ENCODE data around the gene DUOX1. TPM values are rescaled to one million over a fixed set of nuclear protein-coding genes. Genes with fewer than 3 reads are reported as not detected.
"Not testable (repeated sequence)": the region's sequence is repeated elsewhere in the genome, so short reads cannot be mapped to it uniquely, and the experiment has no call there.

The DUOX1 gene
- total RNA-seq = not detected in 2 replicates
- long read RNA-seq, partial matches to known transcripts = 0 of 7 reads
- long read RNA-seq, other reads (novel, unspliced or antisense) = 7 of 7 reads

GRCh38 chr15:45129651-45130129 is at the start of gene DUOX1, which contains the start of gene DUOXA1:
Gene DUOX1, plus strand, starts transcription at chr15:45129994. Its CDS starts 1,973 bp downstream, at chr15:45131967.
Gene DUOXA1, minus strand, starts transcription at chr15:45129879. Its CDS starts 6,865 bp downstream, at chr15:45123014.
- peaks cover 12% of the 10 kb centered on the region for H3K4me1 Mint-ChIP-seq
- peaks cover 100% of the 10 kb centered on the region for H3K27me3 Mint-ChIP-seq (ENCODE audit: low read depth)
- no peak for DNase-seq (ENCODE audit: low read depth, low spot score)
- no peaks in the 10 kb centered on the region for H3K9me3 Mint-ChIP-seq
- no peaks in the 10 kb centered on the region for H3K36me3 Mint-ChIP-seq (ENCODE audit: low read depth)
- H3K27ac Mint-ChIP-seq (ENCODE audit: unreplicated experiment) = no peak within 1 kb of the TSS
- TF ChIP-seq CTCF (conservative IDR thresholded peaks at IDR 0.05) = no peak
- peak within 1 kb of the TSS; percentile 19 for H3K4me3 Mint-ChIP-seq

GRCh38 chr15:45080593-45080992 is 49.2 kb upstream of the DUOX1 start:
- not testable (repeated sequence) for H3K4me3 Mint-ChIP-seq; H3K4me1 Mint-ChIP-seq; H3K36me3 Mint-ChIP-seq (ENCODE audit: low read depth); DNase-seq (ENCODE audit: low read depth, low spot score); H3K9me3 Mint-ChIP-seq; H3K27ac Mint-ChIP-seq (ENCODE audit: unreplicated experiment)
- H3K27me3 Mint-ChIP-seq (ENCODE audit: low read depth) = peaks cover 12% of the 10 kb centered on the region

GRCh38 chr15:45082412-45082811 is 47.4 kb upstream of the DUOX1 start:
- not testable (repeated sequence) for H3K4me1 Mint-ChIP-seq; H3K36me3 Mint-ChIP-seq (ENCODE audit: low read depth); DNase-seq (ENCODE audit: low read depth, low spot score); H3K27ac Mint-ChIP-seq (ENCODE audit: unreplicated experiment); H3K4me3 Mint-ChIP-seq; H3K9me3 Mint-ChIP-seq
- peaks cover 17% of the 10 kb centered on the region for H3K27me3 Mint-ChIP-seq (ENCODE audit: low read depth)

GRCh38 chr15:45083223-45083622 is 46.6 kb upstream of the DUOX1 start:
- peaks cover 22% of the 10 kb centered on the region for H3K27me3 Mint-ChIP-seq (ENCODE audit: low read depth)
- no peaks in the 10 kb centered on the region for H3K36me3 Mint-ChIP-seq (ENCODE audit: low read depth)
- no peaks in the 10 kb centered on the region for H3K9me3 Mint-ChIP-seq
- H3K4me1 Mint-ChIP-seq = no peaks in the 10 kb centered on the region
- no peak overlapping the region for H3K4me3 Mint-ChIP-seq
- TF ChIP-seq CTCF (conservative IDR thresholded peaks at IDR 0.05) = no peak
- DNase-seq (ENCODE audit: low read depth, low spot score) = no peak
- no peak overlapping the region for H3K27ac Mint-ChIP-seq (ENCODE audit: unreplicated experiment)

- Mint-ChIP-seq H3K36me3 (ENCODE audit: low read depth) (no peaks in the 10 kb centered on the region), H3K27me3 (ENCODE audit: low read depth) (peaks cover 27% of the 10 kb centered on the region), H3K27ac (ENCODE audit: unreplicated experiment) (no peak overlapping the region), H3K4me3 (no peak overlapping the region), H3K4me1 (no peaks in the 10 kb centered on the region), H3K9me3 (no peaks in the 10 kb centered on the region)
- no peak for DNase-seq (ENCODE audit: low read depth, low spot score)
- TF ChIP-seq CTCF (conservative IDR thresholded peaks at IDR 0.05) = no peak
Measured at GRCh38 chr15:45084163-45084562, 45.6 kb upstream of the DUOX1 start.

- DNase-seq (ENCODE audit: low read depth, low spot score) = no peak
- no peak overlapping the region for H3K27ac Mint-ChIP-seq (ENCODE audit: unreplicated experiment)
- no peak overlapping the region for H3K4me3 Mint-ChIP-seq
- peaks cover 51% of the 10 kb centered on the region for H3K27me3 Mint-ChIP-seq (ENCODE audit: low read depth)
- no peak for TF ChIP-seq CTCF (conservative IDR thresholded peaks at IDR 0.05)
- H3K4me1 Mint-ChIP-seq = no peaks in the 10 kb centered on the region
- no peaks in the 10 kb centered on the region for H3K36me3 Mint-ChIP-seq (ENCODE audit: low read depth)
- H3K9me3 Mint-ChIP-seq = no peaks in the 10 kb centered on the region
Measured at GRCh38 chr15:45087513-45087912, 42.3 kb upstream of the DUOX1 start.
